GM18858 (cell line): ENCODE data around the gene DAB1.

Experiments
- ATAC-seq: cut with Tn5 transposase; IDR thresholded peaks from one replicate; pipeline ENCODE4 v1.9.1; 2021; ENCODE audit not compliant: unreplicated experiment

Gene DAB1

DNA sequence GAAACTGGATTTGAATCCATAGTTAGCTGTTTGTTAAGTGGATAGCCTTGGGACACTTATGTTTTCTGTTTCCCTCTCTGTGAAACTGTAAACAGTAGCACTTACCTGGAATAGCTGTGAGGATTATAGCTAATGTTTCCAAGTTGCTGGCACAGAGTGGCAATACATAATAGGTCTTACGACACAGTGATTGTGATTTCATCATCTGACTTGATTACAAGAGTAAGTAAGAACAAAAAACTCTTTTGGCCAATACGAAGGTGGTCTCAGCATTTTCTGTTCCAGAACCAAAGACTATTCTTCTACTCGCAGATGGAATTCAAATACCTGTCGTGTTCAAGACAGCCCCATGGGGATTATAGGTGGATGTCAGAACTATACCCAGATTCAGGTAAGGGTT lies 460.2 kb downstream of the DAB1 start:
- no peak for ATAC-seq

DNA sequence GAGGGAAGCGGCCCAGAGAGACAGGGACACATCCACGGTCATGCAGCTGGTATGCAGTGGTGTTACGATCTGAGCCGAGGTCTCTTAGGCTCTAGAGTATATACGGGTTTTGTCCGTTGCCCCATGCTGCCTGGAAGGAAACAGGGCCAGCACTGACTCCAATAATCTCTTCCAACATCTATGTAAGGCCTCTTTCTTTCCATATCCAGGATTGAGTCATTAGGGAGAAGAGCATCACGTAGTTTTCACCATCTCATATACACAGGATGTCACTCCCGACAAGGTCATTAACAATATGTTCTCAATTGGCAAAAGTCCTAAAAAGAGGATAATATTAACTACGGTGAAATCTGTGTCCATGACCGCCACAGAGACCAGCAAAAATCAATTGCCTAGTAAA lies 462.4 kb downstream of the DAB1 start:
- no peak for ATAC-seq

DNA sequence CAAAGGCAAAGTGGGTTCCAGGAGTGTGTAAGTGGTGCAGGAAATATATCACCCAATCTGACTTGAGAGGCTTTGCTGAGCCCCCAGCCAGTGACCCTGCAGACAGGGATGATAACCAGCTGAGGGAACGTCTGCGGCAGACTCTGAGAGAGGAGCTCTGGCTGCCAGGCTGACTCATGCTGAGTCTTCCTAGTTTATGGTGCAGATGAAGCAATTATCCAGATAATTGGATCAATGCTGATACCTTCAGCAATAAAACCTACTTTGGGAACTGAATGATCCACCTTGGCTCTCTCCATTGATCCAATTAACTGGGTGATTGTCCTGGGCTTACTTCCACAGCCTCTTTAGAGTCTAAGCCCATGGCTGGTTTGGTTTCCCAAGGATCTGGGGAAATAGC lies 465.3 kb downstream of the DAB1 start:
- no peak for ATAC-seq

DNA sequence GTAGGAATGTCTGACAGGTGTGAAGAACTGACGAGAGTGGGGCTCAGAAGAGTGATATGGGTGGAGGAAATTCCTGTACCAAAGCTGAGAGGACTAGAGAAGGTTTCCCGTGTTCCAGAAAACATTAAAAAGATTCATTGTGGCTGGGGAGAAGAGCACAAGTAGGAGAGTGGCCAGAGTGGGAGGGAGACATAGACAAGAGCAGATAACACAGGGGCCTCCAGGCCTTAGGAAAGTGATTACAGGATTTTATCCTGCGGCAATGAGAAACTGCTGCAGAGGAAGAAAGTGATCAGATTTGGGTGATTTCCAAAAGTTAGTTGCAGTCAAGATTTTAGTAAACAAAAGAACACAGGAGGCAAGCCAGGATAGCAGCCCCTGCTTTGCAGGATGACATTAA lies 465.9 kb downstream of the DAB1 start:
- no peak for ATAC-seq

DNA sequence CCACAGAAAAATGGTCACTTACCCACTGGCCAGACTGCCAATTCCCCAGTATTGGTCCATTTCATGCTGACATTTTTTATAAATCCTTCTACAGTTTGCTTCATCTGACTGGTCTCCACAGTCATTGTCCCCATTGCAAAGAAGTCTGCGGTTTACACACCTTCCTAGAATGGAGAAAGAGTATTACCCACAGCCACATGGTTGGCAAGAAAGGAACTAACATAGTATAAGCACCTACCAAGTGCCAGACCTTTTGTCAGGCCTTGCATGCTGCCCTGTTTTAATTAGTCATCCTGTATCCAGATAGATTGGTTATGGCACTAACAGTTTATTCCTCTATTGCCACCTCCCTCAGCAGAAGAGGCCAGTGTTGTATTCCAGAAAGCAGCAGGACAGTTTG lies 469.2 kb downstream of the DAB1 start:
- no peak for ATAC-seq

DNA sequence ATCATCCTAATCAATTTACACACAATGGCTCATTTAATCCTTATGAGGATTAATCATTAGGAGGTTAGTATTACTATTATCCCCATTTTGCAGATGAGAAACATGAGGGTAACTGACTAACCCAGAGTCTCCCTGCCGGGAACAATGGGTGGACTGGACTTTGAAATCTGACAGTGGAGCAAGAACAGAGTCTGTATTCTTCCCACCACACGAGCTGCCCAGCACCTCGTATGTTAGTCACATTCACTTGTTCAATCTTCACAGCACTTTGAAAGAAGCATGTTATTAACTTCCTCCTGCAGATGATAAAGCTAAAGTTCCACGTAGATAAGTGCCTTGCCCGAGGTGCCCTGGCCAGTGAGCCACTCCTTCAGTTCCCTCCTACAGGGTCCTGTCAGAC lies 470.5 kb downstream of the DAB1 start:
- no peak for ATAC-seq

DNA sequence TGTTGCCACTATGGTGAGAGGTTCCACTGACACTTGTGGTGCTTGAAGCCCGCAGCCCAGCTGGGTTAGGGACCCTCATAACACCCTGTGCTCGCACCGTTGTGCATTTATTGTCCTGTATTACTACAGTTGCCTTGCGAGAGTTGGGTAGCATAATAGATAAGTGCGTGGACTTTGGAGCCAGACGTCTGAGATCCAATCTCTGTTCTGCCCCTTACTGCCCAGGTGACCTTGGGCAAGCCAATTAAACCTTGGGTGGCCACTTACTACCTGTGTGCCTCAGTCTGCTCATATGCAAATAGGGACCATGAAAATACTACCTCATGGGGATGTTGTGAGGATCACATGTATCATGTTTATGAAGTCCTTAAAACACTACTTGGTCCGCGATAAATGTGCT lies 471.4 kb downstream of the DAB1 start:
- no peak for ATAC-seq

DNA sequence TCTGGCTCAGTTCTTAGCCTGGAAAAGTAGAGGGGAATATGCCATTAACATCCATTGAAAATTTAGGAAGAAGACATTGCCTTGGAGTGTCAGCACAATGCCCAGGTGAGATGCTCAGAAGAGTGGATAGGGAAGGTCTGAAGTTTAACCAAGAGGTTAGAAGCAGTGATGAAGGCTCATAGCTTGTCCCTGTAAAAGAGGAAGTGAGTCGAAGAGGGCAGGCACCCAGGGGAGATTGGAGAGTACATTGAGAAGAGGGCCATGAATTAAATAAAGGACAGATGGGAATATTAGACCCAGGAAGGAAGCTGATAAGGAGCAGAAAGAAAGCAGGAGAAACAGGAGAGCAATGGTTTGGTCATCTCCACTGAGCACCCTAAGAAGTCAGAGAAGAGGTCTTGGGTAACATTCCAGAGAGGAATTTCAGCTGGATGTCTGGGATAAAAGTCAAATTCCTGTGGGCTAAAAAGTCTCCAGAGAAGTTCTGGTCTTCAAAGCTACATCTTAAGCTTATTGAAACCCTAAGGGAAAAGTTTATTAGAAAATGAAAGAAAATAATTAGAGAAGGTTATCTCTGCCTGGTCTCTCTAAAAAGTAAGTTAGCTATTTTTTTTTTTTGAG lies 475.3 kb downstream of the DAB1 start:
- ATAC-seq: no peak
